ENCODE measurements around the gene KDM6A.

DNA sequence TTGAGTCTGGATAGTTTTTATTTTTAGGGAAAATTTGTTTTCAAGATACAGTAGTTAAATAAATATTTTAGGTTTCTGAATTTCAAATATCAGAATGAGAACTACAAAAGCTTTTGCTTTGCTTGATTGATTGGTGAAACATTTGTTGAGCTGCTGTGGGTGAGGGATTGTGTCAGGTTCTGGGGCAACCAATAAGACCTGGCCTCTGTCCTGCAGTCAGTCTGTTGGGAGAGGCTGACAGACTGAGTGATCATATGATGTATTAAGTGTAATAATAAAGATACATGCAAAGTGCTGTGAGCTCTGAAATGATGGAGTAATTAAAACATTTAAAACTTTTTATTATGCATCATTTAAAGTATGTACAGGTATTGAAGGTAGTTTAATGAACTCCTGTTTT is 9.6 kb downstream of the KDM6A start:
- no peak for TF ChIP-seq FOXM1 (IDR thresholded peaks at IDR 0.05; ENCODE audit: low read depth)
- TF ChIP-seq, protein P1, sequence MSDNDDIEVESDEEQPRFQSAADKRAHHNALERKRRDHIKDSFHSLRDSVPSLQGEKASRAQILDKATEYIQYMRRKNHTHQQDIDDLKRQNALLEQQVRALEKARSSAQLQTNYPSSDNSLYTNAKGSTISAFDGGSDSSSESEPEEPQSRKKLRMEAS (IDR thresholded peaks at IDR 0.05; ENCODE audit: low read depth): no peak
- TF ChIP-seq FOSL2 (IDR thresholded peaks at IDR 0.05; ENCODE audit: borderline replicate concordance, low read depth): no peak
- no peak for TF ChIP-seq CHD2 (IDR thresholded peaks at IDR 0.05; ENCODE audit: low read length, partially characterized antibody)
- no peak for TF ChIP-seq TAF1 (IDR thresholded peaks at IDR 0.05; ENCODE audit: borderline replicate concordance, low read depth, low read length)
- no peak for TF ChIP-seq NRF1 (IDR thresholded peaks at IDR 0.05; ENCODE audit: low read depth, low read length)
- TF ChIP-seq, protein P2, sequence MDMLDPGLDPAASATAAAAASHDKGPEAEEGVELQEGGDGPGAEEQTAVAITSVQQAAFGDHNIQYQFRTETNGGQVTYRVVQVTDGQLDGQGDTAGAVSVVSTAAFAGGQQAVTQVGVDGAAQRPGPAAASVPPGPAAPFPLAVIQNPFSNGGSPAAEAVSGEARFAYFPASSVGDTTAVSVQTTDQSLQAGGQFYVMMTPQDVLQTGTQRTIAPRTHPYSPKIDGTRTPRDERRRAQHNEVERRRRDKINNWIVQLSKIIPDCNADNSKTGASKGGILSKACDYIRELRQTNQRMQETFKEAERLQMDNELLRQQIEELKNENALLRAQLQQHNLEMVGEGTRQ (IDR thresholded peaks at IDR 0.05; ENCODE audit: borderline replicate concordance, low read depth, low read length): no peak
- no peak for TF ChIP-seq GABPA (IDR thresholded peaks at IDR 0.05; ENCODE audit: low read depth)
